Skeletal muscle satellite cell (primary cell): Measurements from ENCODE around the gene CBR3.
A peak's percentile ranks its signal among the peaks of the same experiment; 100 is the strongest.
"Not testable (repeated sequence)": the region's sequence is repeated elsewhere in the genome, so short reads cannot be mapped to it uniquely, and the experiment has no call there.

Experiments used
- H3K27me3 ChIP-seq: 2 replicates; pipeline ENCODE4 v1.7.0; 2013; ENCODE audit warnings: low read length; ENCODE audit not compliant: control insufficient read depth, insufficient read depth
- H3K36me3 ChIP-seq: 2 replicates; pipeline ENCODE4 v1.7.0; 2013; ENCODE audit warnings: mild to moderate bottlenecking, control low read depth, low read length; ENCODE audit not compliant: insufficient read depth
- H3K4me1 ChIP-seq: 2 replicates; pipeline ENCODE4 v1.7.0; 2013; ENCODE audit warnings: low read length; ENCODE audit not compliant: control insufficient read depth, insufficient read depth
- H3K4me2 ChIP-seq: 2 replicates; pipeline ENCODE4 v1.7.0; 2013; ENCODE audit warnings: mild to moderate bottlenecking, low read length
- H3K4me3 ChIP-seq: 2 replicates; pipeline ENCODE4 v1.7.0; 2013; ENCODE audit warnings: low read length
- H3K9ac ChIP-seq: 2 replicates; pipeline ENCODE4 v1.7.0; 2013; ENCODE audit warnings: mild to moderate bottlenecking, low read depth, low read length, moderate library complexity
- H3K9me3 ChIP-seq: replicated peaks from 2 replicates; pipeline ENCODE4 v1.7.0; 2013; ENCODE audit warnings: mild to moderate bottlenecking, control low read depth, low read length

CBR3 gene

GRCh38 chr21:36122977-36123376 is 11.9 kb upstream of the CBR3 start:
- Histone ChIP-seq H3K36me3 (no peaks in the 10 kb centered on the region), H3K27me3 (no peaks in the 10 kb centered on the region), H3K4me3 (no peak overlapping the region), H3K9me3 (no peaks in the 10 kb centered on the region), H3K4me2 (no peak overlapping the region), H3K4me1 (no peaks in the 10 kb centered on the region), H3K9ac (no peak overlapping the region)

GRCh38 chr21:36124395-36124794 is 10.5 kb upstream of the CBR3 start:
- no peaks in the 10 kb centered on the region for H3K9me3 ChIP-seq
- no peaks in the 10 kb centered on the region for H3K27me3 ChIP-seq
- no peak overlapping the region for H3K9ac ChIP-seq
- no peak overlapping the region for H3K4me3 ChIP-seq
- H3K4me2 ChIP-seq = no peak overlapping the region
- H3K4me1 ChIP-seq = no peaks in the 10 kb centered on the region
- no peaks in the 10 kb centered on the region for H3K36me3 ChIP-seq

GRCh38 chr21:36125512-36126207 is 9.2 kb upstream of the CBR3 start:
- Histone ChIP-seq H3K27me3 (no peaks in the 10 kb centered on the region), H3K4me2 (no peak overlapping the region), H3K4me1 (peaks cover 2% of the 10 kb centered on the region), H3K4me3 (no peak overlapping the region), H3K36me3 (no peaks in the 10 kb centered on the region), H3K9me3 (no peaks in the 10 kb centered on the region), H3K9ac (no peak overlapping the region)

- Histone ChIP-seq H3K9ac (no peak overlapping the region), H3K9me3 (no peaks in the 10 kb centered on the region), H3K27me3 (no peaks in the 10 kb centered on the region), H3K4me1 (peaks cover 5% of the 10 kb centered on the region), H3K4me2 (no peak overlapping the region), H3K4me3 (no peak overlapping the region), H3K36me3 (no peaks in the 10 kb centered on the region)
Observed at GRCh38 chr21:36126208-36126565, 8.7 kb upstream of the CBR3 start.

GRCh38 chr21:36126621-36127110 is 8.2 kb upstream of the CBR3 start:
- no peak overlapping the region for H3K4me2 ChIP-seq
- H3K9me3 ChIP-seq = no peaks in the 10 kb centered on the region
- H3K36me3 ChIP-seq = no peaks in the 10 kb centered on the region
- peaks cover 5% of the 10 kb centered on the region for H3K4me1 ChIP-seq
- H3K27me3 ChIP-seq = no peaks in the 10 kb centered on the region
- no peak overlapping the region for H3K4me3 ChIP-seq
- no peak overlapping the region for H3K9ac ChIP-seq

GRCh38 chr21:36127250-36127904 is 7.5 kb upstream of the CBR3 start:
- H3K36me3 ChIP-seq = no peaks in the 10 kb centered on the region
- no peak overlapping the region for H3K4me2 ChIP-seq
- H3K4me1 ChIP-seq = peaks cover 5% of the 10 kb centered on the region
- no peaks in the 10 kb centered on the region for H3K9me3 ChIP-seq
- no peaks in the 10 kb centered on the region for H3K27me3 ChIP-seq
- no peak overlapping the region for H3K4me3 ChIP-seq
- H3K9ac ChIP-seq = no peak overlapping the region

- Histone ChIP-seq H3K4me3 (no peak overlapping the region), H3K36me3 (no peaks in the 10 kb centered on the region), H3K4me2 (no peak overlapping the region), H3K27me3 (no peaks in the 10 kb centered on the region), H3K9me3 (no peaks in the 10 kb centered on the region), H3K9ac (no peak overlapping the region), H3K4me1 (peaks cover 5% of the 10 kb centered on the region)
Observed at GRCh38 chr21:36127977-36128376, 6.9 kb upstream of the CBR3 start.

- Histone ChIP-seq H3K36me3 (no peaks in the 10 kb centered on the region), H3K4me3 (no peak overlapping the region), H3K4me1 (peaks cover 9% of the 10 kb centered on the region), H3K27me3 (no peaks in the 10 kb centered on the region), H3K4me2 (no peak overlapping the region), H3K9ac (no peak overlapping the region), H3K9me3 (no peaks in the 10 kb centered on the region)
Observed at GRCh38 chr21:36129219-36129618, 5.7 kb upstream of the CBR3 start.

GRCh38 chr21:36130414-36130762 is 4.5 kb upstream of the CBR3 start:
- H3K4me1 ChIP-seq = peaks cover 15% of the 10 kb centered on the region
- not testable (repeated sequence) for H3K9me3 ChIP-seq

GRCh38 chr21:36130839-36131238 is 4.0 kb upstream of the CBR3 start:
- Histone ChIP-seq H3K4me3 (peak overlapping the region; percentile 53), H3K4me2 (peak overlapping the region; percentile 71), H3K4me1 (peaks cover 15% of the 10 kb centered on the region)
- H3K27me3 ChIP-seq, H3K9ac ChIP-seq, H3K36me3 ChIP-seq, H3K9me3 ChIP-seq: not testable (repeated sequence)

More at GRCh38 chr21:36130414-36130762, 4.5 kb upstream of the CBR3 start:
- H3K9ac ChIP-seq = peak overlapping the region; percentile 24
- H3K4me3 ChIP-seq = peak overlapping the region; percentile 53
- H3K4me2 ChIP-seq = peak overlapping the region; percentile 71
- H3K36me3 ChIP-seq, H3K27me3 ChIP-seq: not testable (repeated sequence)

GRCh38 chr21:36132696-36133095 is 2.2 kb upstream of the CBR3 start:
- no peaks in the 10 kb centered on the region for H3K9me3 ChIP-seq
- peaks cover 22% of the 10 kb centered on the region for H3K4me1 ChIP-seq
- no peaks in the 10 kb centered on the region for H3K27me3 ChIP-seq
- H3K9ac ChIP-seq = no peak overlapping the region
- no peak overlapping the region for H3K4me2 ChIP-seq
- no peaks in the 10 kb centered on the region for H3K36me3 ChIP-seq
- no peak overlapping the region for H3K4me3 ChIP-seq
